HG03469 (cell line): ENCODE data around the gene TNPO1.
A peak's percentile ranks its signal among the peaks of the same experiment; 100 is the strongest.
"Not testable (repeated sequence)": the region's sequence is repeated elsewhere in the genome, so short reads cannot be mapped to it uniquely, and the experiment has no call there.

Experiments used
- ATAC-seq: cut with Tn5 transposase; IDR thresholded peaks from one replicate; pipeline ENCODE4 v1.9.1; 2021; ENCODE audit warnings: mild to moderate bottlenecking, moderate library complexity, moderate number of reproducible peaks; ENCODE audit not compliant: unreplicated experiment

Gene TNPO1

GRCh38 chr5:72922422-72922821 lies 106.0 kb downstream of the TNPO1 start:
- ATAC-seq: no peak

- no peak for ATAC-seq
Measured at GRCh38 chr5:72925336-72926010, 109.0 kb downstream of the TNPO1 start.

- ATAC-seq: not testable (repeated sequence)
Measured at GRCh38 chr5:72932686-72933085, 116.2 kb downstream of the TNPO1 start.

- ATAC-seq: not testable (repeated sequence)
Measured at GRCh38 chr5:72934953-72935725, 118.7 kb downstream of the TNPO1 start.

GRCh38 chr5:72936893-72937292 lies 120.4 kb downstream of the TNPO1 start:
- ATAC-seq: no peak

GRCh38 chr5:72937517-72938061 lies 121.1 kb downstream of the TNPO1 start:
- no peak for ATAC-seq

GRCh38 chr5:72938206-72938605 lies 121.7 kb downstream of the TNPO1 start:
- no peak for ATAC-seq

- no peak for ATAC-seq
Measured at GRCh38 chr5:72940082-72940481, 123.6 kb downstream of the TNPO1 start.

- no peak for ATAC-seq
Measured at GRCh38 chr5:72943307-72943706, 126.8 kb downstream of the TNPO1 start.

GRCh38 chr5:72947498-72947897 lies 131.0 kb downstream of the TNPO1 start:
- ATAC-seq: no peak

- ATAC-seq: no peak
Measured at GRCh38 chr5:72949481-72949880, 133.0 kb downstream of the TNPO1 start.

GRCh38 chr5:72951671-72952468 lies 135.4 kb downstream of the TNPO1 start:
- no peak for ATAC-seq

- no peak for ATAC-seq
Measured at GRCh38 chr5:72954389-72954788, 137.9 kb downstream of the TNPO1 start.

GRCh38 chr5:72955143-72955767 lies 138.8 kb downstream of the TNPO1 start:
- no peak for ATAC-seq

- ATAC-seq: peak; percentile 78
Measured at GRCh38 chr5:72955768-72956323, 139.4 kb downstream of the TNPO1 start, which contains the start of gene FCHO2. Gene FCHO2, plus strand, starts transcription at chr5:72956041. Its CDS starts 56 bp downstream, at chr5:72956097.

- ATAC-seq: peak; percentile 23
Measured at GRCh38 chr5:72956324-72957140, 140.1 kb downstream of the TNPO1 start.

- no peak for ATAC-seq
Measured at GRCh38 chr5:72957337-72957736, 140.9 kb downstream of the TNPO1 start.

GRCh38 chr5:72959257-72959656 lies 142.8 kb downstream of the TNPO1 start:
- ATAC-seq: no peak
